HG03571 (cell line): ENCODE measurements around the gene FSTL4.

Experiments used
- ATAC-seq: cut with Tn5 transposase; IDR thresholded peaks from one replicate; pipeline ENCODE4 v1.9.1; 2021; ENCODE audit not compliant: unreplicated experiment

Gene FSTL4

DNA sequence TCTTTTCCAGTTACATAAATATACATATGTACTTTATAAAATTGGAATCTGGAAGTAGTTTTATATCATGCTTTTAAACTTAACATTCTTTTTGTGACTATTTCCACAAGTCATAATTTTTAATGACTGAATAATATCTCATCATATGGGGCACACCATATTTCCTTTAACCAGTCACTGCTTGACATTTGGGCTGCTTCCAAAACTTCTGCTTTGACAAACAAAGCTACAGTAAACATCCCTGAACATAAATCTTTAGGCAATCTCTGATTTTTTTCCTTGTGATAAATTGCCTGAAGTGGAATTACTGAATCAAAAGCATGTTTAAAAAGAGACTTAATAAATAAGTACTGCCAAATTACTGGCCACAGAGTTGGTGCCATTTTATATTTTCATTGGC, 178.0 kb downstream of the FSTL4 start:
- ATAC-seq: no peak

DNA sequence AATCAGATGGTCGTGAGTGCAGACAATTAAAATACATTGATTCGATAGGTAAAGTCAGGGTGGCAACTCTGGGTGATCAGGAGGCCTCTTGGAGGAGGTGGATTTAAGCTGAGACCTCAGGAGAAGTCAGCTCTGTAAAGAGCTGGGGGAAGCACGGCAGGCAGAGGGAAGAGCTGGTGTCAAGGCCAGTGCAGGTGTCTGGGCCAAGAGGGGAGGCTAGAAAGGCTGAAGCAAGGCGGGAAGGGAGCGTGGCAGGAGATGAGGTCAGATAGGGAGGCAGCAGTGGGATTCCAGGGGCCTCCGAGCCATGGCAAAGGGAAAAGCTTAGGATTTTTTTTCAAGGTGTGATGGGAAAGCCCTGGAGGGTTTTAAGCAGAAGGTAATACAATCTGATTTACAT, 178.7 kb downstream of the FSTL4 start:
- no peak for ATAC-seq

DNA sequence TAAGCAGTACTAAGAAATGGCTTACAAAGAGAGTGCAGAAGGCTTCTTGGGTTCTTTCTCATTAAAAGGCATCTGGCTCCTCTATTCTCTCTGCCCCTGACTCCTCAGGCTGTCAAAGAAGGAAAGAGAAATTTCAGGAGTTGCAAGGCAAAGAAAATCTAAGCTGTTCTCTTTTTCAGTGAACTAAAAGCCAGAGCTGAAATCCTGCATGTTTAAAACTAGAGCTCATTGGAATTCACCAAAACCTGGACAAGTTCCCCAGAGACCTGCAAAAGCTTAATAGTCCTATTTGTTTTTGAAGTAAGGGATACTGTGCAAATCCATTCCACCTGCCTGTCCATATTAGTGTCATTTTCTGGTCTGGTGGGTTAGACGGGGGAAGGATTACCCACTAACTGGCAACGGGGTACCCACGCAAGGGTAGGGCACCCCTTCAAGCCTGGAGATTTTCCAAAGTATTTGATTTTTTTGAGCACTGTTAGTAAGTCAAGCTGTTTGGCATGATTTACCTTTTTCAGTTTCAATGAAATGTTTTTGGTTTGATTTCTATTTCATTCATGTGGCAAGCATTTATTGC, 179.3 kb downstream of the FSTL4 start:
- no peak for ATAC-seq

GRCh38 chr5:133431326-133431865, 180.9 kb downstream of the FSTL4 start:
- ATAC-seq: no peak

DNA sequence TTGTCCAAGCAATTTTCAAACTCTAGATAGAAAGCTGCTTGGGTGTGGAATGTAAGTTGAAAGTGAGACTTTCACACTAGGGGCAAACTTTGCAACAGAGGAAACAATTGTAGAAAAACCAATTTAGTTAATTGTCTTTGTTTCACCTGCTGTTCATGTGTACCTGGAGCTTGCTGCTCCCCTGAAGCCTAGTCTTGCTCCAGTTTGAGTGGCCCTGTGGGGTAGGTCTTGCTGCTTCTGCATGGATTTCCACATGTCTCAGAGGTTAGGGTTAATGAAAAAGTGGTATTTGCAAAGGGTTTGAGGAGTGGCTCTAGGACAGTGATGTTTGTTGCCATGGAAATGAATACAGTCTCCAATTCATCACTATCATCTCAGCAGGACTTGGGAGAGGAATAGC, 182.2 kb downstream of the FSTL4 start:
- ATAC-seq: no peak

- ATAC-seq: no peak
These were observed 183.3 kb downstream of the FSTL4 start for GRCh38 chr5:133429046-133429445.

DNA sequence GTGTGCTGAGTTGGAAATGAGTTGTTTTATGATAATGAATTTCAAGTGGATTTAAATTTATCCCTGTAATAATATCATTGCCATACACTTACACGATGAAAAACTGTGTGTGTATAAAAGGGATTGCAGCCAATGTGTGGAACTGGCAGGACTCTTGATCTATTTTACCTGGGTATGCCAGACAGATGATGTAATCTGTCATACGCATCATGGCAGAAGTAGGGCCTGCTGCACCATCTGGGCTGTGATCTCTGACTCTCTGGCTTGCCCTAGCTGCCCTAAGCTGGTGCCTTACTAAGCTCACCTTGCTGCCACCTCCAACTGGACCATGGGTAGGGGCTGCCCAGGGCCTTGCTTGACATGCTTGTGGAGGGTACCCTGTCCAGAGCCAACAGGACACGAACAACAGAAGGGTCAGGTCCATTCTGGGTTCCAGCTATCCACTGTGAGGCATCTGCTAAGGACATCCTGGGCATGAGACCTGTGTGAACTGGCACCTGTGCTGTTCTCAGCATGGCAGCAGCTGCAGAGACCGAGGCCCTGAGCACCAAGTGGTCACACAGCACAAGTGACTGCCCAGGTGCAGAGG, 184.2 kb downstream of the FSTL4 start:
- ATAC-seq: no peak

- no peak for ATAC-seq
These were observed 185.1 kb downstream of the FSTL4 start for GRCh38 chr5:133427121-133427777.

GRCh38 chr5:133426264-133426663, 186.1 kb downstream of the FSTL4 start:
- no peak for ATAC-seq

- ATAC-seq: no peak
These were observed 186.6 kb downstream of the FSTL4 start for GRCh38 chr5:133425764-133426163.

DNA sequence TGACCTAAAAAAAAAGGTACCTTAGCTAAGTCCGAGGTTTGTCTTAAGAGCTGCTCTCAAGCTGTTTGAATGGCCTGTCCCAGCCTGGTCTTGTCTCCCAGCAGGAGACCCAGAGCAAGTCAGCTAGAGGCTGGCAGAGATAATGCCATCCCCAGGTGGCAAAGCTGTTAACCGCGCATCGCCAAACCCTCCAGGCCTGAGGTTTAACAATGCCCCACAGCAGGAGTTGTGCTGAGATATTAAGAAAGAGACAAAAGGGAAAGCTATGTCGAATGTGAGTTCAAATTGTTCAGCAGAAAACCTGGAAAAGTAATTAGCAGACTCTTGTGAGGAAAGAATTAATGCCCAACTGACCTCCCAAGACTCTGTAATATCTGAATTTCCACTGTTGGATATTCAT, 187.1 kb downstream of the FSTL4 start:
- no peak for ATAC-seq

GRCh38 chr5:133423618-133424282, 188.6 kb downstream of the FSTL4 start:
- ATAC-seq: peak; percentile 55

DNA sequence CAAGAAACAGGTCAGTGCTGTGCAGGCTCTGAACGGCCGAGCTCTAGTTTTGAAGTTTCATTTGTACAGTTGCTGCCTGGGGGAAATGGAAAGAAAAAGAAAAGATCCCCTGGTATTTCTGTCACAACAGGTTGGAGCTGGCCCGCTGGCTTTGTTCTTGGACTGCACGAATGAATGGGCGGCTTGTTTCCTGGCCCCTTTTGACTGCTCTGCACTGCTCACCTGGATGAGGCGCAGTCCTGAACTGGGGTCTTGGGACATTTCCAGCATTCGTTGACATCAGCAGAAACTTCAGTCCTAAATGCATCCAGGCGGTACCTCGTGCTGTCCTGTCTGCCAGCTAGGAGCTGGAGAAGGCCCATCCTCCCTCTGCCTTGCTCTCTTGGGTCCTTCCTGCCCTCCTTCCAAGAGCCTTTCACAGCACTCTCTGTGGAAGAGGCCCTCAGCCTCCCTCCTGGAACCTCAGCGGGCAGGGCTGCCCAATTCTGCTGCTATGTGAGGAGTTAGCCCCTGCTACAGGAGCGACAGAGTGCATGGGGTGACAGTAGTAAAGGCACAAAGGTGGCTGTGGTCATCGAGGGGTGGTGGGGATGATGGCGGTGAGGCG, 189.2 kb downstream of the FSTL4 start:
- no peak for ATAC-seq

DNA sequence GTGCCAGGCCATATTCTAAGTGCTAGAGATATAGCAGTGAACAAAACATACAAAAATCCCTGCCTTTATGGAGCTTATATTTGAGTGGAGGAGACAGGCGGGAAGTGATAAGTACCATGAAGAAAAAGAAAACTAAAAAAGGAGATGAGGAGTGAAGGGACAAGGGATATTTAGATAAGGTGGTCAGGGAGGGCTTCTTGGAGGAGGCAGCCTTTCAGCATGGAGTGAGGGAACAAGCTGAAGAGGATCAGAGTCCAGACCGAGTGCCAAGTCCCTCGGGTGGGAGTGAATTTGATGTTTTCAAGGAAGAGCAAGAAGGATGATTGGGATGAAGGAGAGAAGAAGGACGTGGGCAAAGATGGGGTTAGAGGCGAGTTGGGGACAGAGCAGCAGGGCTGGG, 190.5 kb downstream of the FSTL4 start:
- ATAC-seq: no peak

DNA sequence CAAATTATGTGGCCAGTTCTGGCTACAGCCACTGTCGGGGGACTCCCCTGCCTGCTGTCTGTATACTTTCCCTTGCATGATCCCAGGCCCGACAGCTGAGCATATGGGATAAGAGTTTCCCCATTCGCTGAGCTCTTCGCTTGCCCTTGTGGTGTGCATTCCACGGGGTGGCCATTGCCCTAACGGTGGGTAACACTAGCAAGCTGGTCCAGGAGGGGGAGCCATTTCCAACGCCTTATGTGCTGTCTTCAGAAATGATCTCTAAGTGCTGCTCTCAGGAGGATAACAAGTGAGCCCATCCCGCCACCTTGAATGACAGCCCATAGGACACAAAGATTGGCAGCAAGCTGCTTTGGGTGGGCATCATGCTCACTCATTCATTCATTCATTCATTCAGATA, 190.9 kb downstream of the FSTL4 start:
- ATAC-seq: no peak

GRCh38 chr5:133420440-133421301, 191.7 kb downstream of the FSTL4 start:
- ATAC-seq: no peak

DNA sequence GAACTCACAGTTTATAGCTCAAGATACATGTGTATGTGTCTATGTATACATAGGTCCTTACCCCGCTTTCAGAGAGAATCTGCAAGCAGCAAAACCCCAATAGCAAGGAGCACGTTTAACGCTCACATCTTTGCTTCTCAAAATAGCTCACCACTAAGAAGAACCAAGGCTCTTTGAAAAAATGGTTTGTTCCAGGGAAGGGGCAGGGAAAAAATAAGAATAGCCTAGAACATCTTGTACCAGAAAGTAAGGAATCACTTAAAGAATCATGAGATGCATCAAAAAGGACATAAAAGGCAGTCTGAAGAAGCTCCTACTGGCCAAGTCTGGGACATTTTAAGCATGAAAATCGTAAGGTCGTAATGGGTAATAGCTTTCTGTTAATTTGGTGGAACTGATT, 196.4 kb downstream of the FSTL4 start:
- no peak for ATAC-seq

DNA sequence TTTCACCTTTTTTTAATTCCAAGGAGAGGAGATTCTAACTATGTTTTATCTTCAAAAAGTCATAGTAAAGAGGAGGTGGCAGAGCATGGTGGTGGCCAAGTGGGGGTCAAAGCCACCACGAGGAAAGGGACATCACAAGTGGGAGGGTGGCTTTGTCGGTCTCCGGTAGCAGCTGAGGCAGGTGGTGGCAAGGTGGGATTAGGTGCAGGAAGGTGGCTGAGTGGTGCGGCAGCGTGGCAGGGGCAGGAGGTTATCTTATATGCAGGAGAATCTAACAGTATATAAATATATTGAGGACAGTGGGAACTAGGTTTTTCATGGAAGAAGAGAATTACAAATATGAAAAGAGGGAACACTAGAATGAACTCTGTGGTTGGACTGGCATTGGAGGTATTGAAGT, 196.8 kb downstream of the FSTL4 start:
- ATAC-seq: no peak

- ATAC-seq: no peak
These were observed 199.7 kb downstream of the FSTL4 start for GRCh38 chr5:133412661-133413060.

- ATAC-seq: no peak
These were observed 202.0 kb downstream of the FSTL4 start for GRCh38 chr5:133410335-133410828.
